ENCODE measurements around the gene BRD2.
"Not testable (repeated sequence)": the region's sequence is repeated elsewhere in the genome, so short reads cannot be mapped to it uniquely, and the experiment has no call there.

The BRD2 gene

DNA sequence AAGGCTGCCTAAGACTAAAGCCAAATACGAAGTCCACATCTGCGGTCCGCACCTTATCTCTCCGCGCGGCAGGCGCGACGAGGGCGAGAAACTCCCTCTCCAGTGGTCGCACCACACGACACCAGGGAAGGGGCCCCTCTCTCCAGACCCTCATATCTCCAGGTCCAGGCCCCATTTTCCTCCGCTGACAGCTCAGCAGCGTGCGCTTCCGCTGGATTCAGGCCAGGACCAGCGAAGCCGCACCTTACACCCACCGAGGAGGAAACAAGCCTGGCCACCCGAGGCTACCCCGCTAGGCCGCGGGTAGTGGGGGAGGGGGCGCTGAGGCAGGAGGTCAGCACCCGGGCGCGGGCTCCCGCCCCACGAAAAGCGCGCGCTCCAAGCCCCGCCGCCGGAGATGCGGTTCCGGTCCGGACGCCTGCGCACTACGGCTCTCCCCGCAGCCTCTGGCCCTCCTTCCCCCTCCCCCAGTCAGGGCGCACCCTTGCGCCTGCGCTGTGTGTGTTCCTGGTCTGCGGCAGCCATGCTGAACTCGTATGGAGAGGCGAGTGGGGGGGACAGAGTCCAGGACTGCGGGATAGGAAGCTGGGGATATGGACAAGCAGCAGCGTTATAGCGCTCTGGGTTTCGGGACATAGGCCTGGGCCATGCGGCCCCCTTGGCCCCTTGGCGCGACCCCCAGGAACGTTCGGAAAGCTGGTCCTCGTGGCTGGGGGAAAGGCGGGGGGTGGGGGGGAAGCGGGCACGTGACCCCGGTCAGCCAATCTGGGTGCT is at the start of gene BRD2:
Gene BRD2, plus strand, starts transcription at position 502 of the 774 bp plus-strand sequence. CDS start 4,305 bp downstream, outside the sequence.
- peak; percentile 78 for DNase-seq (ENCODE audit: extremely low spot score, insufficient read length, low read depth)

DNA sequence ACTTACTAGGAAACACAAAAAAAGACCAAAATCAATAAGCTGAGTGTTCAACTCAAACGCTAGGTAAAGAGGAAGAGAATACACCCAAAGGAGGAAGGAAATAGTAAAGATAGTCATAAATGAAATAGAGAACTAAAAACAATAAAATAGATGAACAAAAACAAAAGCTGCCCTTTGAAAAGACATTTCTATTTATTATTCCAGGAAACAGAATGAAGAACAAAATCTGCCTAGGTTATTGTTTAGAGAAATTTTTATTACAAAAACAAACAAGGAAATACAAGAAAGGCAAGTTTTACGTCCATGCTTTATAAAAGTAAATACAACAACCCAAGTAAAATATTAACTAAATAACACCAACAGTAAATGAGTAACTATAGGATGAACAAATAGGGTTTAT is 47.7 kb upstream of the BRD2 start:
- DNase-seq (ENCODE audit: extremely low spot score, insufficient read length, low read depth), result no peak
- FAIRE-seq, result no peak

More for the DNA sequence above, at the start of gene BRD2:
- peak; percentile 92 for FAIRE-seq

DNA sequence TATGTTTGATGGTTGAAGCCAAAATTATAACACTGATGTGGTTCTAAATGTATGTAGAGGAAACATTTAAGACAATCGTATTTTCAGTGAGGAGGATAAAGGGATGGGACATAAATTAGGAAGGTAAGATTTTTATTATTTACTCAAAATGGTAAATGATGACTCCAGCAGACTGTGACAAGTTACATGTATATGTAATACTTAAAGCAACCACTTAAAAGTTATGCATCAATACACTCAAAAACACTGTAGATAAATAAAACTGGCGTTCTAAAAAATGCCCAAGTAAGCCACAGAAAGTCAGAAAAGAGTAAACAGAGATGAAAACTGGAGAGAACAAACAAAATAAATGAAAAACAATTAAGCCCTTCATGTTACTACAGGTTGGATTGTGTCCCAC is 46.3 kb upstream of the BRD2 start:
- DNase-seq (ENCODE audit: extremely low spot score, insufficient read length, low read depth) (no peak), FAIRE-seq (no peak)

DNA sequence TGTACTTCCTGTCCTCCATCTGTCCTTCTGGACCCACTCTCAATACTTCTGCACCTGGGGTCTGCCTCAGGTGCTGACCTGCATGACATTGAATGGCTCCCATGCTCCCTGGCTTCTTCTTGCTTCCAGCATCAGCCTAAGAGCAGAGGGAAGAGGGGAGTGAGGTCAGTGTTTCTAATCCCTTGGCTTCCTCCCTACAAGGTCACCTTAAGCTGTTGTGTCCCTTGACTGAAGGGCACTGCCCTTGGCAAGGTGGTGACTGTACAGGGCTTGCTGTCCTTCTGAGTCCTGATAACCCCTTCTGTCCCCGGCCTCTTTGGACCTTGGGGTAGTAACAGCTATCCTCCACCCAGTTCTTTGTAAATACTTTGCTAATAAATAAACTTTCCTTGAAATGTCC is 37.2 kb upstream of the BRD2 start:
- FAIRE-seq, result no peak
- no peak for DNase-seq (ENCODE audit: extremely low spot score, insufficient read length, low read depth)

DNA sequence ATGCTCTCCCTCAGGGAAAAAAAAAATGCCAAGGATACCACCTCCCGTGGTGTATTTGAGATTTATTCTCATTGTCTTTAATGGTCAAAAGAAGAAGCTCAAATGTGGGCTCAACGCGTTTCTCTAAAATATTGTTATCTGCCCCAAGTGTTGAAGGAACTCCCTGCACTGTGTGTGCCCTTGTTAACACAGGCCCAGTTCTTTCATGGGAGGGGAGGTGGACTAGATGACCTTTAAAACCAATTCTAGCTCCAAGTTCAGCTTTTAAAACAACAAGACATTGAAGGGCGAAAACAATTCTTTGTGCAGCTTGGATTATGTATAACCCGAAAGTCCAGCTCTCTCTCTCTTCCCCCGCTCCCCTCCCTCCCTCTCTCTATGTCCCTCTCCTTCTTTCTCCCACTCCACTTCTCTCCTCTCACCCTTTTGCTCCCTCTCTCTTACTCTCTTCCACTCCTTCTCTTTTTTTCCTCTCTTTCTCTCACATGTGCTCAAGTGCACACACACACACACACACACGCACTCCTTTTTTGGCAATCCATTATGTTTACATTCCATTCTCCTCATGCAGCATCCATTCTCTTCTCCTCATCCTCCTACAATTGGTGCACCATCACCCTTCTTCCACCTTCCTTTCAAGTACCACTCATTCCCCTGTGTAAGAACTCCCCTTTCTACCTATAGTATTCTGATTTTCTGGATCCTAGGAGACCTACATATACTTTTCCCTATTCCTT is 36.1 kb upstream of the BRD2 start:
- no peak for FAIRE-seq
- DNase-seq (ENCODE audit: extremely low spot score, insufficient read length, low read depth), result no peak

DNA sequence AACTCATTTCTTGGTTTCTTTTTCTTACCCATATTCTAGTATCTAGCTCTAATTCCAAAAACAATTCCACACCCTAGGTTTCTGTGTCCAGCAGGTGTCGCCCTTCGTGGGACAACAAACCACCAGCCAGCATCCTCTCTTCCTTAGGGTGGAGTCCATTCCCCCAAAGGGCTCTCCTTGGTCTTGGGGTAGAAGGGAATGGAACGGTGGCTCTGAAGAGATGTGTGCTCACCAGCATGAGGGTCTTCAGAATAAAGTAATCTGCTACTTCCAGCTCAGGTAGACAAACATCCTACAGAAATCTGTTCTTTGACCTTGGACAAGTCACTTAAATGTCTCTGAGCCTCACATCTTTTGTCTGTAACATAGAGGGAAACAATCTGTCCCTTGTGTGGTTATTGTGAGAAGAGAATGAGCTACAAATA is 34.7 kb upstream of the BRD2 start:
- peak; percentile 92 for FAIRE-seq
- DNase-seq (ENCODE audit: extremely low spot score, insufficient read length, low read depth), result no peak

DNA sequence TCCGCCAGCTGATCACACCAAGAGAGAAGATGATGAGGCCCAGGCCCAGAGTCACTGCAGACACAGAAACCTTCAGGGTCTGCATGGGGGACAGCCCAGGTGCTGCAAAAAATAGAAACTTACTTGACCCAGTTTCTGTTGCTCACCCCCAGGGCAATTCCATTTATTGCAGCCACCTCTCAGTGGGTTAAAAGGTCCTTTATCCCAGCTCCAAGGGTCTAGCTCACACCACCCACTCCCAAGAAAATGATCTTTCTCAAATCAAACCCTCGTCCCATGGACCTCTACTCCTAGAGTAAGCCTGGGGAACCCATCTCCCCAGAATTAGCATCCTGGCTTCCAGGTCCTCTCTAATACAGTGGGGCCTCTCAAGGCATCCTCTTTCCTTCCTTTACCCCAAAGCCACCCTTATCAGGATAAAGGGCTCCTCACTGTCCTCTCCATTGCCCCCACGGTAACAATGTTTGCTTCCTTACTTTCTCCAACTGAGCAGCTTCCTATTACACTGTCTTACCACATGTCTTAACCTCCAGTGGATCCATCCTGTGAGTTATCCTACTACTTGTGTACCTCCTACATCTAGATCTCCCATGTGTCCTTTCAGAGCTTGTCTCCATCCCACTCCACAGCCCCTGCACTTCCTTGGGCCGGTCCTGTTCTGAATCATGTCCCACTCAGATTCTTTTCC is 32.7 kb upstream of the BRD2 start:
- DNase-seq (ENCODE audit: extremely low spot score, insufficient read length, low read depth) (no peak), FAIRE-seq (no peak)

DNA sequence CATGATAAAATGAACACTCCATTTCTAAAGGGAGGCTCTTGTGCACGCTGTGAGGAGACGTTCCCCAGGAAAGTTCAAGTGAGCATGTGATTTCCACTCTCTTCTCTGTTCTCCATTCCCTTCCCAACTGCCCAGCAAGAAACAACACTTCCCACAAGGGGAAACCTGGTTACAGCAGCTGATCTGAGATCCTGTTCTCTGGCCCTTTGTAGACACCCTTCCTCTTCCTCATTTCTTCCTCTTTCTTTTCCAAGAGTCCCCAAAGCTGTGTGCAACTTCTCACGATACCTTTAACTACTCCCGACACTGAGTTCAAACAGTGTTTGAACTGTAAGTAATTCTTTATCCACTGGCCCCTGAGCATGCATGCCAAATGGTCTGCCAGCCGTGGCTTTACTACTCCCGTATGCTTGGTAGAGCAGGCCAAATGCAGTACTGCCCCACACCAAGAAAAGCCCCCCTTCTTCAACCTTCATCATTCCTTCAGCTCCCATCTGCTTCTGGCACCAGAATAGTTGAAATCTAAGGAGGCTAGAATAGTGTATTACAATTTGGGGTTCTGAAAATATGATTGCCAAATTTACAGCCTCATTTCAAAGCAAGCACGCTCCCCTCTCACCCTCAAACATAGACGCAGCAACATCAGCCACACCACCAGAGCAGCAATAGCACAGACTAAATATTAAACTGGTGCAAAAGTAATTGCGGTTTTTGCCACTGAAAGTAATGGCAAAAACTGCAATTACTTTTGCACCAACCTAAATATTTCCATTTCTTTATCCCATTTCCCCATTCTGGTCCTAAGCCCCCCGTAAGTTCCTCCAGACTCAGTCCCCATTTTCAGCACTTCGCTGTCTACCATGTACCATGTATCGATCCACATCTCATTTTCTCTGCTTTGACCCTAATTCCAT is 31.9 kb upstream of the BRD2 start:
- FAIRE-seq (no peak), DNase-seq (ENCODE audit: extremely low spot score, insufficient read length, low read depth) (no peak)

DNA sequence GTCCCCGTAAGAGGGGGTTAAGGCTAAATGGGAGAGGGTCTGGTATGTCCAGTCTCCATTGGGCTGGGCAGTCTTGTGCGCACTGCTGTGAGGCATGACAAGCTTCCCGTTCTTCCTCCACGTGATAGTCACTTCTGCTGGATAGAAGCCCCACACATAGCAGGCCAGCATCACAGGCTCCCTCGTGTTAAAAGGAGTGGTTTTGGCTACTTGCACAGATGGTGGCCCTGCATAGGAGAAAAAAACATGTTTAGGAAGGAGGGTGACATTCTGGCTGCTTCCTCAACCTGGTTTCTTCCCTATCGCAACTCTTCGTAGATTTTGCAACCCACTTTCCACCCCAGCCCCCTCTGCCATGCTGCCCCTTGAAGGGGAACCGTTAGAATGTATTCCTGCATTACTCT is 31.2 kb upstream of the BRD2 start:
- no peak for DNase-seq (ENCODE audit: extremely low spot score, insufficient read length, low read depth)
- no peak for FAIRE-seq

DNA sequence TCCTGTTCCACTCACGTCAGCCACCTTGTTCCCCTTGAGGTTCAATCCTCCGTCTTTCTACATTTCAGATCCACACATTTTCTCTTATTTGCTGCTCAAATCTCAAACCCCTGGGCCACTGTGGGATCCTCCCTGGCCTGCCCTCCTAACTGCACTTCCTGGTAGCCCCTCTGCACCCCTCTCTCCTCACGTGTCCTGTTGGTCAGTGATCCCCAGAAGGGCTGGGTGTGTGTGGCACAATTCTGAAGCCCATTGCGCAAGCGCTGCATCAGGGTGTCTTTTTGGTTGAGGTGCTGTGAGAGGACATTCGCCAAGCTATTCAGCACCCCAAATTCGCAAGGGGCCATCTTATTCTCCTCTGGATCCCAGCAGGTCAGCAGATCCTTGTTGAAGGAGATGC is 29.9 kb upstream of the BRD2 start:
- DNase-seq (ENCODE audit: extremely low spot score, insufficient read length, low read depth) (no peak), FAIRE-seq (no peak)

DNA sequence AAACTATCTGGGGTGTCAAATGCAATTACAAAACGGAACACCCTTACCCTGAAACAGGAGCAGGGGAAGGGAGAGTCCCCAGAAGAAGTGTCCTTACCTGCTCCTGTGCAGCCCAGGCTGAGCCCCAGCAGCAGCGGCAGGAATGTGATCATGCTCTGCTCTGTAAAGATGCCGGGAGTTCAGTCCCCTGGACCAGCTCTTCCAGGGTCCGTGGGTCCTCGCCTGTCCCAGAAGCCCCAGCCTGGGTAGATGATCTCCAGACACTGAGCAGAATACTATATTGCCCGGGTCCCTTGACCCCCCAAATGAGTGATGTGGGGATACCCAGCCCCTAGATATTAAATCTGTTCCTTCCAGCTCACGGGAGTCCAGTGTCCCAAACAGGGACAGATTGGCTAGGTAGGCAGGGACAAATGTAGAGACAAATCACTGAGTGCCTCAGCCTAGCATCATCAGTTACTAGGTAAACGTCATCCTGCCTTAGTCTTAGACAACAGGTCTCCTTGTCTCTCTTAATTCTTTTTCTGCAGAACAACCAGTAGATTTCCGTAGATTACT is 27.7 kb upstream of the BRD2 start, which contains the start of gene HLA-DMB:
Gene HLA-DMB, minus strand, starts transcription at position 373 of the 558 bp plus-strand sequence. Its CDS starts 221 bp downstream, at position 152.
- DNase-seq (ENCODE audit: extremely low spot score, insufficient read length, low read depth), result peak; percentile 80
- FAIRE-seq, result no peak

DNA sequence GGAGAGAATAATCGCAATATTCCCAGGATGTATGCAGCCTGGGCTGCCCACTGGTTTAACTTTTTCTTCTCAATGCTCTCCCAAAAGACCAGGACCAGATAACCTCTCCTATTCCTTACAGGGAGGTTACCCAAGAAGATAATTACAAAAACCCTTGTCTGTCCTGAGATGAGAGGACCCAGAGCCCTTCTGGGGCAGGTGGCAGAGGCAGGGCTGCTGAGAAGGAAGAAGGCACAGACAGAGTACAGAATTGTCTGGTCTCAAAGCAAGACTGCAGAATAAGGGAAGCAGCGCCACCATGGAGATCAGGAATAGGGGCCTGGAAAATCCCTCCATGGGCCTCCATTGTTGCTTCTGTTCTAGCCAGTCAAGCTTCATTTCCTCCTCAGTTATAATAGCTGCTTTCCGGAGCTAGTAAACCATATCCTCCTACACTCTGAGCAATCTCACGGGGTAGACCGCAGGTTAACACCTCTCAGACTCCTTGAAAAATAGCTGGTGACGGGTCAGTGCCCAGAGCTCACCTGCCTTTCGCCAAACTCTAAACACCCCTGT is 27.1 kb upstream of the BRD2 start:
- DNase-seq (ENCODE audit: extremely low spot score, insufficient read length, low read depth) (peak; percentile 58), FAIRE-seq (peak; percentile 99)

DNA sequence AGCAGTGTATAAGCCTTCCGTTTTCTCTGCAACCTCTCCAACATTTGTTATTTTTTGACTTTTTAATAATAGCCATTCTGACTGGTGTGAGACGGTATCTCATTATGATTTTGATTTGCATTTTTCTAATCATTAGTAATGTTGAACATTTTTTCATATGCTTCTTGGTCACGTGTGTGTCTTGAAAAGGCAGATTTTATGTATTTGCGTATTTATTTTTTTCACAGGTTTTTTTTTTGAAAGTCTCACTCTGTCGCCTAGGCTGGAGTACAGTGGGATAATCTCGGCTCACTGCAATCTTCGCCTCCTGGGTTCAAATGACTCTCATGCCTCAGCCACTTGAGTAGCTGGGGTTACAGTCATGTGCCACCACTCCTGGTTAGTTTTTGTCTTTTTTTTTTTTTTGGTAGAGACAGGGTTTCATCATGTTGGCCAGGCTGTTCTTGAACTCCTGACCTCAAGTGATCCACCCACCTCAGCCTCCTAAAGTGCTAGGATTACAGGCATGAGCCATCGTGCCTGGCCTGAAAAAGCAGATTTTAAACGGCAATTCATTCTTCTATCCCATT is 25.8 kb upstream of the BRD2 start:
- not testable (repeated sequence) for DNase-seq (ENCODE audit: extremely low spot score, insufficient read length, low read depth)
- FAIRE-seq, result peak; percentile 82

DNA sequence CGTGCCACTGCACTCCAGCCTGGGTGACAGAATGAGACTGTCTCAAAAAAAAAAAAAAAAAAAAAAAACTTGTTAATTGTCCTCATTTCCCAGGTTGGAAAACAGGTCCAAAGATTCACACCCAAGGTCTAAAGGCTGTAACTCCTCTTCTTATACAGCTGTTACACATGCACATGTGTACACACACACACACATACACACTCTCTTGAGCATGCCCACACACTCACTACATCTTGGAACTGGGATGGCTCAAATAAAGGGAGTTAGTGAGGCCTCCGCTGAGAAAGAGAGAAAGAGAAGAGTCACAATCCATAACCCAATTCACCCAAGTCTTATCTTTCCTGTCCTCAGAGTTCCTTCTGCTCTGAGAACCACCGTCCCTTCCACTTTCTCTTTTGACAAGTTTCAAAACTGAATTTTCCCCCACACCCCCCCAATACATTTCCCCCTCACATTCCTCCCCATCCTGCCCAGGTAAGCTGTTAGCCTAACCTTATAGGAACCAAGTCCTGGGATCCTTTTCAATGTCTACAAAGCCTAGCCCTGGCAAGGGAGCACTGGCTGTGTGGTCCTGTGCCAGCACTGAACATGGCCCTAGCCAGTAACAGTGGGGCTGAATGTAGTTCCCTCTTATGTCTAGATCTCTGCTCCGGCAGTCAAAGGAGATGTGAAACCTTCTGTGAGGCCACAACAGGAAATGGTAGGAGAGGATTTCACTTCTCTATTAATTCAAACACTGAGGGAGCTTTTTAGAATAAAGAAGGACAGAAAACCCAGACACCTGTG is 24.3 kb upstream of the BRD2 start:
- FAIRE-seq (peak; percentile 98), DNase-seq (ENCODE audit: extremely low spot score, insufficient read length, low read depth) (peak; percentile 54)

DNA sequence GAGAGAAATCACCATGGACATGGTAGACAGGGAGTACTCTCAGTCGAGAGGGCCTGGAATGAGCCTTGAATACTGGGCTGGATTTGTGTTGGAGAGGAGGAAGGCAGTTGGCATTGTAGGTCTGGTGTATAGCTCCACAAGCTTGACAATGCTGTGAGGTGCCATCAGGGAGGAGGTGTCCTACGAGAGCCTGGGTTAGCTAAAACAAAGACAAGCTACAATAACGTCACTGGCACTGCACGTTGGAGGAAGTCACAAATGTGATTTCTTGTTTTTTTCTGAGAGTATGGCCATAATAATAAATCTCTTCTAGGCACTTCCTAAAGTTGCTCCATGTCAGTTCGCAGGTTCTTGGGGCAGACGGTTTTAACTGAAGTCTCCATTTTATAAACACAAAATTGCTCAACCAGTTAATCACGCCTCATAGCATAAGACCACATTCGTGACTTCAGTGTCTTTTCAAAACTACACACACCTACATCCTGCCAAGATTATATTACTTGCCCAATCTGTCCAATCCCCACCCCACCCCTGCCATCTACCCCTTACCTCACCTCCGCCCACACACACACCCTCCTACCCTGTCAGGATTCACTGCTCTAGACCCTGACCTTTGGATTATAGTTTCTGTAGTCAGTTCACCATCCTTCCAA is 23.2 kb upstream of the BRD2 start:
- FAIRE-seq, result peak; percentile 92

DNA sequence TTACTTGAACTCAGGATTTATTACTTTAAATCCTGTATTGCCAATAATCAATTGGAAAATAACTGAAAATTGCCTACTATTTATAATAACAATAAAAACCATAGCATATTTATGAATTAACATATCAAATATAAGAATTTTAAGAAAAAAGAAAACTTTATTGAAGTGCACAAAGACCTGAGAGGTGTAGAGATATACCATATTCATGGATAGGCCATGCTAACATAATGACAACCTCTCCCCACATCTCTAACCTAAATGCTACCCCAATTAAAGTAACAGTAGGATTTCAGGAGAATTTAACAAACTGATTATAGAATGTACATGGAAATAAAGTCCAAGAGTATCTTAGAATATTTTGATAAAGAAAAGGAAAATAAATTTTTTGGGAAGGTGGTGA is 22.4 kb upstream of the BRD2 start:
- FAIRE-seq (no peak), DNase-seq (ENCODE audit: extremely low spot score, insufficient read length, low read depth) (no peak)

More for the DNA sequence above, 23.2 kb upstream of the BRD2 start:
- no peak for DNase-seq (ENCODE audit: extremely low spot score, insufficient read length, low read depth)

DNA sequence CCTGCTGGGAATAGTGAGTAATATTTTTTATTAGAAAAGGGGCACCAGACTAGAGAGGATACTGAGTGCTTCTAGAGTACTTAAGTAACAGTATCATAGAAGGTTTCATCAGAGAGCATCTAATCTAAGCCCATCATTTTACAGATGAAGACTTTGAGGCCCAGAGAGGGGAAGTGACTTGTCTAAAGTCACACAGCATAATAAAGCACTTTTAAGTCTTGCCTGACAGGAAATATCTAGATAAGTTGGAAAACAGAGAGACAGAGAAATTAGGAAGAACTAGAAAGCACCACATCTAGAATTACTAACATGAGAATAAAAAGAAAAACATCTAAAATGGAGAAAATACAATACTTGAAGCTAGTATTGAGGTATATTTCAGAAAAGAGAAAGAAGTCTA is 21.5 kb upstream of the BRD2 start:
- DNase-seq (ENCODE audit: extremely low spot score, insufficient read length, low read depth), result no peak
- no peak for FAIRE-seq
